ENCODE results near the gene PIGM. TPM values are rescaled to one million over a fixed set of nuclear protein-coding genes. Genes with fewer than 3 reads are reported as not detected.

Gene PIGM
- total and polyA plus RNA-seq, 12 donors: 3.0 to 9.4 (median 7.3) TPM

GRCh38 chr1:160058087-160058486 is 26.3 kb upstream of the PIGM start:
- TF ChIP-seq POLR2A (IDR thresholded peaks at IDR 0.05) (no peak), CTCF (IDR thresholded peaks at IDR 0.05) (peak in 3 of 6 experiments; percentile 7 to 21 (median 14))

GRCh38 chr1:160056648-160057169 is 24.9 kb upstream of the PIGM start:
- H3K4me3 ChIP-seq: no peak overlapping the region
- H3K36me3 ChIP-seq (replicated peaks in 1 of 2): no peaks in the 10 kb centered on the region
- intact Hi-C loops (cut with DNase I): no loop called here
- no peak overlapping the region for H3K27ac ChIP-seq
- H3K4me1 ChIP-seq (replicated peaks in 1 of 2): no peaks in the 10 kb centered on the region
- H3K27me3 ChIP-seq: no peaks in the 10 kb centered on the region
- WGBS, 4 donors: 63 to 89% (median 79%) methylated on average over 1 of the region's 1 CpG
- no peaks in the 10 kb centered on the region for H3K9me3 ChIP-seq (replicated peaks in 1 of 3)
- no peak for DNase-seq
- TF ChIP-seq CTCF (IDR thresholded peaks at IDR 0.05) (no peak), POLR2A (IDR thresholded peaks at IDR 0.05) (no peak)

More at GRCh38 chr1:160058087-160058486, 26.3 kb upstream of the PIGM start:
- DNase-seq: no peak
- intact Hi-C loops (cut with DNase I): no loop called here
- H3K4me1 ChIP-seq (replicated peaks in 1 of 2): no peaks in the 10 kb centered on the region
- no peak overlapping the region for H3K4me3 ChIP-seq
- H3K36me3 ChIP-seq (replicated peaks in 1 of 2): no peaks in the 10 kb centered on the region
- no peak overlapping the region for H3K27ac ChIP-seq
- H3K9me3 ChIP-seq (replicated peaks in 1 of 3): no peaks in the 10 kb centered on the region
- WGBS, 4 donors: 44 to 59% (median 54%) methylated on average over 2 of the region's 2 CpGs
- peaks cover 9% of the 10 kb centered on the region for H3K27me3 ChIP-seq

- Histone ChIP-seq H3K36me3 (replicated peaks in 1 of 2) (no peaks in the 10 kb centered on the region), H3K27ac (no peak overlapping the region), H3K9me3 (replicated peaks in 1 of 3) (no peaks in the 10 kb centered on the region), H3K27me3 (no peaks in the 10 kb centered on the region), H3K4me1 (replicated peaks in 1 of 2) (no peaks in the 10 kb centered on the region), H3K4me3 (no peak overlapping the region)
- WGBS, 4 donors: 61 to 76% (median 66%) methylated on average over 4 to 7 of the region's 7 CpGs
- intact Hi-C loops (cut with DNase I): no loop called here
- TF ChIP-seq POLR2A (IDR thresholded peaks at IDR 0.05) (no peak), CTCF (IDR thresholded peaks at IDR 0.05) (no peak)
- no peak for DNase-seq
These were observed 22.0 kb upstream of the PIGM start for GRCh38 chr1:160053548-160054365.

GRCh38 chr1:160052936-160053335 is 21.1 kb upstream of the PIGM start:
- TF ChIP-seq CTCF (IDR thresholded peaks at IDR 0.05) (no peak), POLR2A (IDR thresholded peaks at IDR 0.05) (no peak)
- no peak for DNase-seq
- Histone ChIP-seq H3K36me3 (replicated peaks in 1 of 2) (no peaks in the 10 kb centered on the region), H3K27me3 (no peaks in the 10 kb centered on the region), H3K9me3 (replicated peaks in 1 of 3) (no peaks in the 10 kb centered on the region), H3K4me3 (no peak overlapping the region), H3K4me1 (replicated peaks in 1 of 2) (no peaks in the 10 kb centered on the region), H3K27ac (no peak overlapping the region)
- 46 to 60% (median 50%) methylated on average over 6 of the region's 6 CpGs for WGBS, 4 donors
- intact Hi-C loops (cut with DNase I): no loop called here
